ENCODE results near the gene TMEM86B. TPM values are rescaled to one million over a fixed set of nuclear protein-coding genes. Genes with fewer than 3 reads are reported as not detected.

Gene TMEM86B
- total and polyA plus RNA-seq, 2 donors, result 1.7 to 39.7 TPM

DNA sequence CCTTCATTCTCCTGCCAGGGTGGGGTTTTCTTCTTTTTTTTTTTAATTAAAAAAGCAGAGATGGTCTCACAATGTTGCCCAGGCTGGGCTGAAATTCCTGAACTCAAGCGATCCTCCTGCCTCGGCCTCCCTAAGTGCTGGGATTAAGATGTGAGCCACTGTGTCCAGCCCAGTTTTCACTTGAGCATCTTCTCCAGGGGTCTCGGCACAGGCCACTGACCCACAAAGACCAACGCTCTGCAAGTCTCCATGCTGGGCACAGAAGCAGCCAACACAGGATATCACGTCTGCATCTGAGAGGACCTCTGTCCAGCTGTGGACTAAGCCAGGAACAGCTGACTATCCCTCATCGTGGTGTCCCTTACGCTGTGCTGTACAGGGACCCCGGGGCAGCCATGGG, 9.5 kb upstream of the TMEM86B start:
- H3K36me3 ChIP-seq (ENCODE audit: control insufficient read depth in 2 of 2, insufficient read depth in 2 of 2, low read length in 1 of 2), result peaks cover 89 to 91% of the 10 kb centered on the region in 2 donors
- no peak overlapping the region for H3K4me3 ChIP-seq (ENCODE audit: low read length in 2 of 2)
- H3K27ac ChIP-seq (ENCODE audit: low read depth in 1 of 2, low read length in 1 of 2), result no peak overlapping the region
- WGBS, result 98% methylated on average over 8 of the region's 8 CpGs
- no peaks in the 10 kb centered on the region for H3K27me3 ChIP-seq (ENCODE audit: control insufficient read depth in 2 of 2, insufficient read depth in 1 of 2, low read length in 1 of 2)
- no peaks in the 10 kb centered on the region for H3K9me3 ChIP-seq (ENCODE audit: control insufficient read depth in 2 of 2, insufficient read depth in 1 of 2, low read length in 1 of 2)
- no peak for DNase-seq (ENCODE audit: low read depth in 6 of 9, low spot score in 9 of 9)
- no peaks in the 10 kb centered on the region for H3K4me1 ChIP-seq (ENCODE audit: control insufficient read depth in 2 of 2, insufficient read depth in 2 of 2, low read length in 2 of 2)

DNA sequence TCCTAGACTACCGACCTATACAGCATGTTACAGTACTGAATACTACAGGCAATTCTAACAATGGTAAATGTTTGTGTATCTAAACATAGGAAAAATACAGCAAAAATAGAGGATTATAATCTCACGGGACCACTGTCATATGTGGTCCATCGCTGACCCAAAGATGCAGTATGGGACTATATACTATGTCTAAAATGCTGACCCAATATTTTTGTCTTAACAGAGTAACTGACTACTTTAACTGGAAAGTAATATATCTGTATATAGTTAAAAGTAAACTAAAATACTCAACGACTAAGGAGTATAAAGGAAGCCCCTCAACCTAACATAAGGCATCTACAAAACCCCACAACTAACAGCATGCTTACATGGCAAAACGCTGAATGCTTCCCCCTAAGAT, 4.4 kb upstream of the TMEM86B start:
- 98% methylated on average over 5 of the region's 5 CpGs for WGBS

DNA sequence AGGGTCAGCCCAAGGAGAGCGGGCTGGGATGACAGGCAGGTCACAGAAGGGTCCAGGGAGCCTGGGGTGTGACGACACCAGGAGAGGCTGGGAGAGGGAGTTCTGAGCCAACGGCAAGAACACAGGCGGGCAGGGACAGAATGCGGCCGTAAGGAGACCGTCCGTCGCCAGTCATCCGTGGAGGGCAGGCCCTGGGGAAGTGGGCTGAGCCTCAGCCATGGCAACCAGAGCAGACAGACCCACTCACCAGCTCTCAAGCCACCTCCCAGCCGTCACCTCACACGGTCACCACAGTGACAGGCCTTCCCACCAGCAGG, 3.7 kb upstream of the TMEM86B start:
- Histone ChIP-seq H3K4me1 (ENCODE audit: control insufficient read depth in 2 of 2, insufficient read depth in 2 of 2, low read length in 2 of 2) (no peaks in the 10 kb centered on the region), H3K4me3 (ENCODE audit: low read length in 2 of 2) (no peak overlapping the region), H3K36me3 (ENCODE audit: control insufficient read depth in 2 of 2, insufficient read depth in 2 of 2, low read length in 1 of 2) (peaks cover 87 to 91% of the 10 kb centered on the region in 2 donors), H3K27me3 (ENCODE audit: control insufficient read depth in 2 of 2, insufficient read depth in 1 of 2, low read length in 1 of 2) (no peaks in the 10 kb centered on the region), H3K27ac (ENCODE audit: low read depth in 1 of 2, low read length in 1 of 2) (no peak overlapping the region), H3K9me3 (ENCODE audit: control insufficient read depth in 2 of 2, insufficient read depth in 1 of 2, low read length in 1 of 2) (no peaks in the 10 kb centered on the region)
- WGBS, result 88% methylated on average over 12 of the region's 12 CpGs
- no peak for DNase-seq (ENCODE audit: low read depth in 6 of 9, low spot score in 9 of 9)

More for the DNA sequence above, 4.4 kb upstream of the TMEM86B start:
- DNase-seq (ENCODE audit: low read depth in 6 of 9, low spot score in 9 of 9), result no peak
- no peaks in the 10 kb centered on the region for H3K4me1 ChIP-seq (ENCODE audit: control insufficient read depth in 2 of 2, insufficient read depth in 2 of 2, low read length in 2 of 2)
- H3K36me3 ChIP-seq (ENCODE audit: control insufficient read depth in 2 of 2, insufficient read depth in 2 of 2, low read length in 1 of 2), result peaks cover 87 to 92% of the 10 kb centered on the region in 2 donors
- no peak overlapping the region for H3K4me3 ChIP-seq (ENCODE audit: low read length in 2 of 2)
- H3K9me3 ChIP-seq (ENCODE audit: control insufficient read depth in 2 of 2, insufficient read depth in 1 of 2, low read length in 1 of 2), result no peaks in the 10 kb centered on the region
- H3K27me3 ChIP-seq (ENCODE audit: control insufficient read depth in 2 of 2, insufficient read depth in 1 of 2, low read length in 1 of 2), result no peaks in the 10 kb centered on the region
- H3K27ac ChIP-seq (ENCODE audit: low read depth in 1 of 2, low read length in 1 of 2), result no peak overlapping the region

DNA sequence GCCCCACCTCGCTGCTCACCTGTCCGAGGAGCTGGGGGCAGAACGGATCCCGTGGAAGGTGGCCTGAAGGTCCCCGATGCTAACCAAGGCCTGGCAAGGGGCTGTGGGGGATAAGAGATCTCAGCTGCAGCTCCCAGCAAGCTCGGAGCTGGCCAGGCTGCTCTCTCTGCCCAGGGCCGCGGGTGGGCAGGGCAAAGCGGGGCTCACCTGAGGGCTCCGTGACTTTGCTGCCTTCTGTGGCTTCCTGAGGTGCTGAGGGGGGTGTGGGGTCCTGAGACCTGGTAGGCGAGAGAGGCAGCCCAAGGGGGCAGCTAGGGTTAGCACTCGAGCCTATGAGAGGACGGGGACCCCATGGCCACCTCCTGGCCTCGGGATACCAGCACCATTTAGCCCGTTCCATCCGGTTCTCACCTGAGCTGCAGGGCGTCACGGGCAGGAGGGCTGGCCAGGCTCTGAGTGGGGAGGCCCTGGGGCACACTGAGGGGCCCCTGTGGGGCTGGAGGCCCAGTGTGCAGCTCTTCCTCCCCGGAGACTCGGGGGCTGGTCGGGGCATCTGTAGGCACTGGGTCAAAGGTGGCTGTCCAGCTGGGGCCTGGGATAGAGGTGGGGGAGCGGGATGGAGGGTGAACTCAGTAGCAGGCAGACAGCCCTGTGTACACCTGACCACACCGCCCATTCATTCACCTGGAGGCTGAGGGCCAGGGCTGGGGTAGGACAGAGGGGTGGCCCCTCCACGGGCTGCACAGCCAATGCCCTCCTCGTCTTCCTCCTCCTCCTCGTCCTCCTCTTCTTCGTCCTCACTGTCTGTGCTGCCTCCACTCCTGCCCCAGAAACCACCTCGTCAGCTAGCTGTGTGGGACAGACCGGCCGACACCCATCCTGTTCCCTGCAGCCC, 3.1 kb upstream of the TMEM86B start:
- Histone ChIP-seq H3K27me3 (ENCODE audit: control insufficient read depth in 2 of 2, insufficient read depth in 1 of 2, low read length in 1 of 2) (no peaks in the 10 kb centered on the region), H3K4me3 (ENCODE audit: low read length in 2 of 2) (no peak overlapping the region), H3K4me1 (ENCODE audit: control insufficient read depth in 2 of 2, insufficient read depth in 2 of 2, low read length in 2 of 2) (no peaks in the 10 kb centered on the region), H3K27ac (ENCODE audit: low read depth in 1 of 2, low read length in 1 of 2) (no peak overlapping the region), H3K36me3 (ENCODE audit: control insufficient read depth in 2 of 2, insufficient read depth in 2 of 2, low read length in 1 of 2) (peaks cover 87 to 91% of the 10 kb centered on the region in 2 donors), H3K9me3 (ENCODE audit: control insufficient read depth in 2 of 2, insufficient read depth in 1 of 2, low read length in 1 of 2) (no peaks in the 10 kb centered on the region)
- WGBS, result 98% methylated on average over 30 of the region's 30 CpGs
- DNase-seq (ENCODE audit: low read depth in 6 of 9, low spot score in 9 of 9), result no peak

DNA sequence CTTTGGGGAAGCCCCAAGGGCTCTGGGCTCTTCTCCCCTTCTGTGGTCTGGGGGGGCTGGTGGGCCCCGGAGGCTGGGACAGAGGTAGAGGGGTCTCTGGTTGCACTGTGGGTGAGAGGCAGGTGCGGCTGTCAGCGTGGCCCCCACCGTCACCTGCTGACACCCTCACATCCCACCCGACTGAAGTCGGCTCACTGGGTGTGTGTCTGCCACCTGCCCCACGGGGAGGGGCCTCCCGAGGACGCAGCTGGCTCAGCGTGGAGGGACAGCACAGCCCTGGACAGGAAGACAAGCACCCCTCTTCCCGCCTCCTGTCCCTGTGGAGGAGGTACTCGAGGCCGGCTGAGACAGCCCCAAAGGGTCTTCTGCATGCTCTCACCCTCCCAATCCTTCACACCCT, 2.2 kb upstream of the TMEM86B start:
- Histone ChIP-seq H3K27ac (ENCODE audit: low read depth in 1 of 2, low read length in 1 of 2) (no peak overlapping the region), H3K36me3 (ENCODE audit: control insufficient read depth in 2 of 2, insufficient read depth in 2 of 2, low read length in 1 of 2) (peaks cover 82 to 89% of the 10 kb centered on the region in 2 donors), H3K27me3 (ENCODE audit: control insufficient read depth in 2 of 2, insufficient read depth in 1 of 2, low read length in 1 of 2) (no peaks in the 10 kb centered on the region), H3K4me1 (ENCODE audit: control insufficient read depth in 2 of 2, insufficient read depth in 2 of 2, low read length in 2 of 2) (no peaks in the 10 kb centered on the region), H3K4me3 (ENCODE audit: low read length in 2 of 2) (no peak overlapping the region), H3K9me3 (ENCODE audit: control insufficient read depth in 2 of 2, insufficient read depth in 1 of 2, low read length in 1 of 2) (no peaks in the 10 kb centered on the region)
- no peak for DNase-seq (ENCODE audit: low read depth in 6 of 9, low spot score in 9 of 9)
- 97% methylated on average over 13 of the region's 13 CpGs for WGBS

DNA sequence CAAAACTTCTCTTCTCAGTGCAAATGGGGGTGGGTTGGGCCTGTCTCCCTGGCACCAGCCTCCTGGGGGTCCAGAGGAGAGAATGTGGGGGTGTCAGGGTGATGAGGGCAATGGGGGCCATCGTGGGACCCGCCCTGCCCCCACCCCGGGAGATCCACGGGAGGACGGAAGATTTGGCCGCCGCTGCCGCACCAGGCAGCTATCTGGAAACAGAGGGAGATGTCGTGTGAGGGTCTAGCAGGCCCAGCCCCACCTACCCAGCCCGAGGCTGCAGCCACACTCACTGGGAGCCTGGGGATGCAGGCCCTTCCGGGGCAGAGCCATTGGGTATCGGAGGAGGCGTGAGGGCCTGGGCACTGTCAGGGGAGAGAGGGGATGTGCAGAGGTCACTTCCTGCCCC, 1.8 kb upstream of the TMEM86B start:
- no peak for DNase-seq (ENCODE audit: low read depth in 6 of 9, low spot score in 9 of 9)
- H3K27me3 ChIP-seq (ENCODE audit: control insufficient read depth in 2 of 2, insufficient read depth in 1 of 2, low read length in 1 of 2), result no peaks in the 10 kb centered on the region
- H3K4me1 ChIP-seq (ENCODE audit: control insufficient read depth in 2 of 2, insufficient read depth in 2 of 2, low read length in 2 of 2), result no peaks in the 10 kb centered on the region
- no peak overlapping the region for H3K27ac ChIP-seq (ENCODE audit: low read depth in 1 of 2, low read length in 1 of 2)
- H3K4me3 ChIP-seq (ENCODE audit: low read length in 2 of 2), result no peak overlapping the region
- WGBS, result 93% methylated on average over 13 of the region's 13 CpGs
- H3K9me3 ChIP-seq (ENCODE audit: control insufficient read depth in 2 of 2, insufficient read depth in 1 of 2, low read length in 1 of 2), result no peaks in the 10 kb centered on the region
- H3K36me3 ChIP-seq (ENCODE audit: control insufficient read depth in 2 of 2, insufficient read depth in 2 of 2, low read length in 1 of 2), result peaks cover 80 to 88% of the 10 kb centered on the region in 2 donors

DNA sequence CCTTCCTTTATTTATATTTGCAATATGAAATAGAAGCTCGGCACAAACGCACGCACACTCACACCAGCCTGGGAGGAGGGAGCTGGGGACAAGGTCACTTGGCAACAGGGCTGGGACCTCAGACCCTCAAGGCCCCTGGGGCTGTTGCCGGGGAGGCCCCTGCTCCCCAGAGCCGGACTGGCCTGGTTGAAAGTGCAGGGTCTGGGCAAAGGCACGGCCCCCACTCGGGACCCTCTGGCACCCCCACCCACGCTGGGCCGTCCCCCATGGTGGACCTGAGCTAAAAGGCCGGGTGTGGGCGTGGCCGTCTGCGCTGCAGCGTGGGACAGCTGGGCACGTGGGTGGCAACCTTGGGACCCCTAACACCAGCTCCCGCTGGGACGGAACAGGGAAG, 1.2 kb upstream of the TMEM86B start:
- no peaks in the 10 kb centered on the region for H3K4me1 ChIP-seq (ENCODE audit: control insufficient read depth in 2 of 2, insufficient read depth in 2 of 2, low read length in 2 of 2)
- DNase-seq (ENCODE audit: low read depth in 6 of 9, low spot score in 9 of 9), result no peak
- WGBS, result 97% methylated on average over 17 of the region's 17 CpGs

DNA sequence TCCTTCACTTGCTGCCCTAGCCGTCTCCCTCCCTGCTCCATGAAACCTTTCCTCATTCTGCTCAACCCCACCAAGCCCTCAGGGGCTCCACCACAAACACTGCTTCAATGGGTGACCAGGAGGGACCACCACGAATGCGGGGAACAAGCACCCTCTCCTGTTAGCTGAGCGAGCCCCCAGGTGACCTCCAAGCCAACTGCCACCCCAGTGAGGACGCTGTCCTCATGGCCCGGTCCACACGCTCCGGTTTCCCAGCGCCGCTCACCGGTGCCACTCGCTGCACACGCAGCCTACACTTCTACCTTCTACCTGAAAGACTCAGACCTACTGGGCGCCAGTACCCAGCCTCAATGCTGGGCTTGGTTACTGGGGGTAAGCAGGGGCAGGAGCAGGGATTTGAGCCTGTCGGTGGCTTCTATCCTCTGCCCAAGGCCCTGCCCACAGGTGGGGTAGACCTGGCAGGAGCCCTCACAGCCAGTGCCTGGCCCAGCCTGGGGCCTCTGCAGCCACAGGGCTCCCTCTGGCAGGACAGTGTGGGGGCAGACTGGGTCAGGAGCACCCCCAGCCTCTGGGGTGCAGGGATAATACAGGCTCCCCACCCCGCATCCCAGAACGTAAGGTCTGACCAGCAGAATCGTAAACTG, 704 bp upstream of the TMEM86B start:
- WGBS, result 98% methylated on average over 18 of the region's 18 CpGs
- no peak for DNase-seq (ENCODE audit: low read depth in 6 of 9, low spot score in 9 of 9)
- no peaks in the 10 kb centered on the region for H3K4me1 ChIP-seq (ENCODE audit: control insufficient read depth in 2 of 2, insufficient read depth in 2 of 2, low read length in 2 of 2)
- H3K36me3 ChIP-seq (ENCODE audit: control insufficient read depth in 2 of 2, insufficient read depth in 2 of 2, low read length in 1 of 2), result peaks cover 71 to 80% of the 10 kb centered on the region in 2 donors
- H3K4me3 ChIP-seq (ENCODE audit: low read length in 2 of 2), result no peak overlapping the region
- no peaks in the 10 kb centered on the region for H3K27me3 ChIP-seq (ENCODE audit: control insufficient read depth in 2 of 2, insufficient read depth in 1 of 2, low read length in 1 of 2)
- H3K9me3 ChIP-seq (ENCODE audit: control insufficient read depth in 2 of 2, insufficient read depth in 1 of 2, low read length in 1 of 2), result no peaks in the 10 kb centered on the region
- no peak overlapping the region for H3K27ac ChIP-seq (ENCODE audit: low read depth in 1 of 2, low read length in 1 of 2)

More for the DNA sequence above, 1.2 kb upstream of the TMEM86B start:
- no peaks in the 10 kb centered on the region for H3K9me3 ChIP-seq (ENCODE audit: control insufficient read depth in 2 of 2, insufficient read depth in 1 of 2, low read length in 1 of 2)
- no peaks in the 10 kb centered on the region for H3K27me3 ChIP-seq (ENCODE audit: control insufficient read depth in 2 of 2, insufficient read depth in 1 of 2, low read length in 1 of 2)
- H3K36me3 ChIP-seq (ENCODE audit: control insufficient read depth in 2 of 2, insufficient read depth in 2 of 2, low read length in 1 of 2), result peaks cover 74 to 82% of the 10 kb centered on the region in 2 donors
- H3K4me3 ChIP-seq (ENCODE audit: low read length in 2 of 2), result no peak overlapping the region
- no peak overlapping the region for H3K27ac ChIP-seq (ENCODE audit: low read depth in 1 of 2, low read length in 1 of 2)

DNA sequence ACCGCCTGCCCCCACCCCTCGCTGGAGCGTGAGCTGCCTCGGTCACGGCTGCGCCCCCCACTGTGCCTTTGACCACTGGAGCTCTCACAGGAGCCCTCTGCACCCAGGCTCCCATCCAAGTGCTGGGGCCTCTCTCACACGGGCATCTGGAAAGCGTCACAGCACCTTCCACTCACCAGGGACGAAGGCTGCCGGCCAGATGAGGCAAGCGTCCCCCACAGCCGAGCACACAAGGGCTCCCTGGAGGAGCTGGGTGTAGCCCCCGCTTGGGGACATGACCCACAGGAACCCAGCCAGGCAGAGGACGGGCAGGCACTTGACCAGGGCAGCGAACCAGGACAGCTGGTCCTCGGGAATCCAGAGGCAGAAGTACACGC, 560 bp downstream of the TMEM86B start:
- Histone ChIP-seq H3K27me3 (ENCODE audit: control insufficient read depth in 2 of 2, insufficient read depth in 1 of 2, low read length in 1 of 2) (no peaks in the 10 kb centered on the region), H3K36me3 (ENCODE audit: control insufficient read depth in 2 of 2, insufficient read depth in 2 of 2, low read length in 1 of 2) (peaks cover 73 to 74% of the 10 kb centered on the region in 2 donors), H3K9me3 (ENCODE audit: control insufficient read depth in 2 of 2, insufficient read depth in 1 of 2, low read length in 1 of 2) (no peaks in the 10 kb centered on the region), H3K4me3 (ENCODE audit: low read length in 2 of 2) (no peak overlapping the region), H3K27ac (ENCODE audit: low read depth in 1 of 2, low read length in 1 of 2) (no peak overlapping the region), H3K4me1 (ENCODE audit: control insufficient read depth in 2 of 2, insufficient read depth in 2 of 2, low read length in 2 of 2) (no peaks in the 10 kb centered on the region)
- DNase-seq (ENCODE audit: low read depth in 6 of 9, low spot score in 9 of 9), result no peak
- WGBS, result 91% methylated on average over 17 of the region's 17 CpGs

Data from thymus (tissue), 11 donors.